Mesenchymal stem cell (in vitro differentiated cells and primary cell): ENCODE data around the gene PWP1.

Experiments used
- DNase-seq: peaks from one replicate; pipeline ENCODE4 v3.0.0-alpha.2; 2013
- H2AFZ ChIP-seq: one replicate; pipeline ENCODE4 v1.6.1; 2013; ENCODE audit warnings: low read depth, mild to moderate bottlenecking, control low read depth, inconsistent platforms, low read length, moderate library complexity
- H2AK5ac ChIP-seq: 2 replicates; pipeline ENCODE4 v1.6.1; 2013; ENCODE audit warnings: low read length, moderate library complexity, mild to moderate bottlenecking, inconsistent platforms; ENCODE audit not compliant: severe bottlenecking
- H2BK120ac ChIP-seq: one replicate; pipeline ENCODE4 v1.6.1; 2013; ENCODE audit warnings: low read depth, mild to moderate bottlenecking, inconsistent platforms, low read length, moderate library complexity
- H2BK12ac ChIP-seq, 2 experiments: one replicate each; pipeline ENCODE4 v1.6.1; 2013; ENCODE audit warnings: inconsistent platforms in 2 of 2, low read length in 2 of 2, mild to moderate bottlenecking in 2 of 2, moderate library complexity in 2 of 2, control low read depth in 1 of 2
- H2BK15ac ChIP-seq: one replicate; pipeline ENCODE4 v1.6.1; 2013; ENCODE audit warnings: mild to moderate bottlenecking, low read depth, inconsistent platforms; ENCODE audit not compliant: poor library complexity, severe bottlenecking
- H2BK5ac ChIP-seq: 2 replicates; pipeline ENCODE4 v1.6.1; 2013; ENCODE audit warnings: low read depth, mild to moderate bottlenecking, low read length, control low read depth, inconsistent platforms; ENCODE audit not compliant: poor library complexity, severe bottlenecking
- H3K14ac ChIP-seq, 2 experiments: one replicate each; pipeline ENCODE4 v1.6.1; 2013; ENCODE audit warnings: inconsistent platforms in 2 of 2, low read length in 2 of 2, control low read depth in 1 of 2, mild to moderate bottlenecking in 1 of 2, moderate library complexity in 1 of 2
- H3K18ac ChIP-seq, 2 experiments: one replicate each; pipeline ENCODE4 v1.6.1; 2013; ENCODE audit warnings: inconsistent platforms in 2 of 2, low read length in 2 of 2, control low read depth in 1 of 2, low read depth in 1 of 2, mild to moderate bottlenecking in 1 of 2
- H3K23ac ChIP-seq, 2 experiments: one replicate each; pipeline ENCODE4 v1.6.1; 2013; ENCODE audit warnings: inconsistent platforms in 2 of 2, low read length in 2 of 2, mild to moderate bottlenecking in 2 of 2, moderate library complexity in 2 of 2, control low read depth in 1 of 2
- H3K27ac ChIP-seq: 2 replicates; pipeline ENCODE4 v1.5.1; 2013; ENCODE audit warnings: mild to moderate bottlenecking, moderate library complexity, low read length, control low read depth, inconsistent platforms; ENCODE audit not compliant: poor library complexity, severe bottlenecking
- H3K27me3 ChIP-seq, 2 experiments: 2 replicates each; pipeline versions ENCODE4 v1.6.1 to v1.7.0; 2013; ENCODE audit warnings: low read length in 2 of 2, mild to moderate bottlenecking in 2 of 2, moderate library complexity in 2 of 2, control low read depth in 1 of 2, inconsistent platforms in 1 of 2; ENCODE audit not compliant: control insufficient read depth in 1 of 2, insufficient read depth in 1 of 2
- H3K36me3 ChIP-seq, 2 experiments: 2 replicates each; pipeline versions ENCODE4 v1.6.1 to v1.7.0; 2013; ENCODE audit warnings: low read length in 2 of 2, control low read depth in 1 of 2, inconsistent platforms in 1 of 2, low read depth in 1 of 2, mild to moderate bottlenecking in 1 of 2; ENCODE audit not compliant: insufficient read depth in 2 of 2, control insufficient read depth in 1 of 2
- H3K4ac ChIP-seq, 2 experiments: one replicate each; pipeline ENCODE4 v1.6.1; 2013; ENCODE audit warnings: inconsistent platforms in 2 of 2, low read length in 2 of 2, mild to moderate bottlenecking in 2 of 2, moderate library complexity in 2 of 2, control low read depth in 1 of 2, low read depth in 1 of 2
- H3K4me1 ChIP-seq: 2 replicates; pipeline ENCODE4 v1.6.1; 2013; ENCODE audit warnings: low read depth, low read length, control low read depth; ENCODE audit not compliant: control insufficient read depth, insufficient read depth
- H3K4me2 ChIP-seq: 2 replicates; pipeline ENCODE4 v1.6.1; 2013; ENCODE audit warnings: low read length, mild to moderate bottlenecking, inconsistent platforms; ENCODE audit not compliant: poor library complexity, severe bottlenecking
- H3K4me3 ChIP-seq, 2 experiments: 2 replicates each; pipeline versions ENCODE4 v1.5.1 to v1.7.0; 2013; ENCODE audit warnings: low read length in 2 of 2, mild to moderate bottlenecking in 2 of 2, control low read depth in 1 of 2, low read depth in 1 of 2; ENCODE audit not compliant: insufficient read depth in 1 of 2
- H3K79me1 ChIP-seq: replicated peaks from 2 replicates; pipeline ENCODE4 v1.6.1; 2013; ENCODE audit warnings: mild to moderate bottlenecking, control low read depth, low read length, inconsistent platforms; ENCODE audit not compliant: poor library complexity, severe bottlenecking
- H3K9ac ChIP-seq: 2 replicates; pipeline ENCODE4 v1.7.0; 2013; ENCODE audit warnings: mild to moderate bottlenecking, low read length, moderate library complexity
- H3K9me3 ChIP-seq: 2 replicates; pipeline ENCODE4 v1.7.0; 2013; ENCODE audit warnings: mild to moderate bottlenecking, low read length; ENCODE audit not compliant: control insufficient read depth
- H4K8ac ChIP-seq: one replicate; pipeline ENCODE4 v1.6.1; 2013; ENCODE audit warnings: inconsistent platforms, mild to moderate bottlenecking, low read length, moderate library complexity
- H4K91ac ChIP-seq: one replicate; pipeline ENCODE4 v1.6.1; 2013; ENCODE audit warnings: mild to moderate bottlenecking, low read length, inconsistent platforms
- WGBS: methylation state at CpG from one replicate; pipeline ENCODE4 v1.1.7; 2013; ENCODE audit warnings: mixed read lengths; 5-methylcytosine and 5-hydroxymethylcytosine counted together

Gene PWP1

GRCh38 chr12:107677671-107678070, 7.9 kb upstream of the PWP1 start:
- no peak overlapping the region for H2AK5ac ChIP-seq
- no peak overlapping the region for H2AFZ ChIP-seq
- no peak overlapping the region for H3K14ac ChIP-seq
- H4K91ac ChIP-seq = no peak overlapping the region
- no peaks in the 10 kb centered on the region for H3K9me3 ChIP-seq
- no peak overlapping the region for H2BK5ac ChIP-seq
- no peak overlapping the region for H3K4me3 ChIP-seq
- no peak overlapping the region for H3K18ac ChIP-seq
- no peak overlapping the region for H2BK15ac ChIP-seq
- DNase-seq = no peak
- no peak overlapping the region for H4K8ac ChIP-seq
- H3K23ac ChIP-seq = no peak overlapping the region
- no peak overlapping the region for H3K9ac ChIP-seq
- H3K27me3 ChIP-seq = peaks cover 40 to 57% of the 10 kb centered on the region in 2 experiments
- 82% methylated on average over 6 of the region's 6 CpGs for WGBS
- H3K4ac ChIP-seq = no peak overlapping the region
- no peak overlapping the region for H3K27ac ChIP-seq
- no peaks in the 10 kb centered on the region for H3K4me1 ChIP-seq
- H3K36me3 ChIP-seq = no peaks in the 10 kb centered on the region
- H3K79me1 ChIP-seq = no peaks in the 10 kb centered on the region
- no peak overlapping the region for H2BK12ac ChIP-seq
- H2BK120ac ChIP-seq = no peak overlapping the region
- H3K4me2 ChIP-seq = no peak overlapping the region

GRCh38 chr12:107679336-107679735, 6.3 kb upstream of the PWP1 start:
- H3K23ac ChIP-seq = no peak overlapping the region
- H3K9ac ChIP-seq = no peak overlapping the region
- no peak overlapping the region for H2AFZ ChIP-seq
- no peak overlapping the region for H3K4me2 ChIP-seq
- no peak overlapping the region for H2BK15ac ChIP-seq
- no peak overlapping the region for H3K4me3 ChIP-seq
- no peaks in the 10 kb centered on the region for H3K9me3 ChIP-seq
- H3K79me1 ChIP-seq = no peaks in the 10 kb centered on the region
- no peak overlapping the region for H3K18ac ChIP-seq
- H2BK12ac ChIP-seq = no peak overlapping the region
- H3K4me1 ChIP-seq = no peaks in the 10 kb centered on the region
- H3K4ac ChIP-seq = no peak overlapping the region
- no peak for DNase-seq
- H2BK5ac ChIP-seq = no peak overlapping the region
- H2AK5ac ChIP-seq = no peak overlapping the region
- peaks cover 32 to 47% of the 10 kb centered on the region in 2 experiments for H3K27me3 ChIP-seq
- H3K27ac ChIP-seq = no peak overlapping the region
- no peak overlapping the region for H2BK120ac ChIP-seq
- WGBS = 88% methylated on average over 4 of the region's 6 CpGs
- H4K91ac ChIP-seq = no peak overlapping the region
- no peaks in the 10 kb centered on the region for H3K36me3 ChIP-seq
- no peak overlapping the region for H4K8ac ChIP-seq
- H3K14ac ChIP-seq = no peak overlapping the region

- Histone ChIP-seq H3K23ac (no peak overlapping the region), H3K4ac (no peak overlapping the region), H4K91ac (no peak overlapping the region), H3K9me3 (no peaks in the 10 kb centered on the region), H2BK15ac (no peak overlapping the region), H2BK12ac (no peak overlapping the region), H3K4me3 (no peak overlapping the region), H3K36me3 (no peaks in the 10 kb centered on the region), H4K8ac (no peak overlapping the region), H2BK120ac (no peak overlapping the region), H2AK5ac (no peak overlapping the region), H3K27ac (no peak overlapping the region), H3K9ac (no peak overlapping the region), H3K18ac (no peak overlapping the region), H3K79me1 (no peaks in the 10 kb centered on the region), H2AFZ (no peak overlapping the region), H3K4me2 (no peak overlapping the region), H2BK5ac (no peak overlapping the region), H3K4me1 (peaks cover 1% of the 10 kb centered on the region), H3K14ac (no peak overlapping the region), H3K27me3 (peaks cover 32 to 42% of the 10 kb centered on the region in 2 experiments)
- no peak for DNase-seq
- WGBS = 78% methylated on average over 5 of the region's 5 CpGs
Measured at GRCh38 chr12:107681455-107681835, 4.2 kb upstream of the PWP1 start.

- WGBS = 85% methylated on average over 19 of the region's 19 CpGs
- Histone ChIP-seq H2BK12ac (no peak overlapping the region), H3K4me1 (peaks cover 3% of the 10 kb centered on the region), H3K27me3 (peaks cover 27 to 35% of the 10 kb centered on the region in 2 experiments), H3K27ac (no peak overlapping the region), H3K14ac (no peak overlapping the region), H2AFZ (no peak overlapping the region), H3K79me1 (no peaks in the 10 kb centered on the region), H3K4me3 (no peak overlapping the region), H3K36me3 (no peaks in the 10 kb centered on the region), H3K4ac (no peak overlapping the region), H4K91ac (peak overlapping the region; percentile 8), H2AK5ac (no peak overlapping the region), H2BK120ac (no peak overlapping the region), H2BK15ac (no peak overlapping the region), H3K9ac (no peak overlapping the region), H3K9me3 (no peaks in the 10 kb centered on the region), H2BK5ac (no peak overlapping the region), H3K23ac (no peak overlapping the region), H3K18ac (no peak overlapping the region), H4K8ac (no peak overlapping the region), H3K4me2 (no peak overlapping the region)
- no peak for DNase-seq
Measured at GRCh38 chr12:107681836-107682820, 3.5 kb upstream of the PWP1 start.
